Neural cell (in vitro differentiated cells): ENCODE data around the gene SLC6A3.

Experiments
- EP300 ChIP-seq: fragments of 450-650 bp; conservative IDR thresholded peaks from 2 replicates; pipeline ENCODE4 v1.6.1; 2014; ENCODE audit warnings: antibody characterized with exemption, mild to moderate bottlenecking, moderate library complexity; ENCODE audit not compliant: poor library complexity, severe bottlenecking
- EZH2 ChIP-seq: fragments of 200-600, 300-800 bp; shearing (Covaris generic), sonication (generic); IDR thresholded peaks from 2 replicates; pipeline ENCODE4 v1.6.1; 2014; ENCODE audit warnings: antibody characterized with exemption, low read length, borderline replicate concordance, mild to moderate bottlenecking; ENCODE audit not compliant: insufficient read depth, poor library complexity, severe bottlenecking
- MXI1 ChIP-seq: fragments of 450-650 bp; conservative IDR thresholded peaks from 2 replicates; pipeline ENCODE4 v1.6.1; 2014; ENCODE audit warnings: antibody characterized with exemption, mild to moderate bottlenecking; ENCODE audit not compliant: poor library complexity, severe bottlenecking
- POLR2AphosphoS5 ChIP-seq: IDR thresholded peaks from 2 replicates; pipeline ENCODE4 v1.6.1; 2012
- SMC3 ChIP-seq: fragments of 450-650 bp; conservative IDR thresholded peaks from 2 replicates; pipeline ENCODE4 v1.6.1; 2014; ENCODE audit warnings: antibody characterized with exemption, mild to moderate bottlenecking, moderate library complexity; ENCODE audit not compliant: poor library complexity
- TF ChIP-seq, protein P1 (sequence below): fragments of 450-650 bp; IDR thresholded peaks from 2 replicates; pipeline ENCODE4 v1.5.1; 2014; ENCODE audit warnings: antibody characterized with exemption, mild to moderate bottlenecking, moderate library complexity; ENCODE audit not compliant: poor library complexity, severe bottlenecking

DNA sequence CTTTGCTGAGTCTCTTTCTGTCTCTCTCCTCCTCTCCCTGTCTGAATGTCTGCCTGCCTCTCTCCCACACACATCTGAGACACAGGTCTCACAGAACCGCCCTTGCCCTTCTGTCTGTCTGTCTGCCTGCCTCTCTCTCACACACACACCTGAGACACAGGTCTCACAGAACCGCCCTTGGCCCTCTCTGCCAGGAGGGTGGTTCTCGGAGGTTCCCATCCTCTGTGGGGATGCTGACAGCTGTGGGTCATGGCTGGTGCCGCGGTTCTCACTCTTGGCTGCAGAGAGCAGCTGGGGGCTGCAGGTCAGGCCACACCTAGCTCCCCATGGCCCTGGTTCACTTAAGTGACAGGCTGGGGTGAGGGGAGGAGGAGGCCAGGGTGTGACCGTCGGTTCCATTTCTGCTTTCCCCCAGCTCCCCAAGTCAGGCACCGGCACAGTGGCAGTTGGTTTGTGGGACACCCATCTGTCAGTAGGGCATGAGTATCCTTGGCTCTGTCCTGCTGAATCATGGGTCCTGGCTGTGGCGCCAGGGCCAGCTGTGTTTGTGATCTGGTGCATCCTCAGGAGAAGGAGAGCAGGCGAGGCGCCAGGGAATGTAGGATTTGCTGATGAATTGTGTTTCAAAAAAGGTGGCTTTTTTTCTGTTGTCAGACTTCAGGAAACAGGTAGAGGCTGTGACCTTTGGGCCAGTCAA is 58.0 kb downstream of the SLC6A3 start:
- TF ChIP-seq, protein P1, sequence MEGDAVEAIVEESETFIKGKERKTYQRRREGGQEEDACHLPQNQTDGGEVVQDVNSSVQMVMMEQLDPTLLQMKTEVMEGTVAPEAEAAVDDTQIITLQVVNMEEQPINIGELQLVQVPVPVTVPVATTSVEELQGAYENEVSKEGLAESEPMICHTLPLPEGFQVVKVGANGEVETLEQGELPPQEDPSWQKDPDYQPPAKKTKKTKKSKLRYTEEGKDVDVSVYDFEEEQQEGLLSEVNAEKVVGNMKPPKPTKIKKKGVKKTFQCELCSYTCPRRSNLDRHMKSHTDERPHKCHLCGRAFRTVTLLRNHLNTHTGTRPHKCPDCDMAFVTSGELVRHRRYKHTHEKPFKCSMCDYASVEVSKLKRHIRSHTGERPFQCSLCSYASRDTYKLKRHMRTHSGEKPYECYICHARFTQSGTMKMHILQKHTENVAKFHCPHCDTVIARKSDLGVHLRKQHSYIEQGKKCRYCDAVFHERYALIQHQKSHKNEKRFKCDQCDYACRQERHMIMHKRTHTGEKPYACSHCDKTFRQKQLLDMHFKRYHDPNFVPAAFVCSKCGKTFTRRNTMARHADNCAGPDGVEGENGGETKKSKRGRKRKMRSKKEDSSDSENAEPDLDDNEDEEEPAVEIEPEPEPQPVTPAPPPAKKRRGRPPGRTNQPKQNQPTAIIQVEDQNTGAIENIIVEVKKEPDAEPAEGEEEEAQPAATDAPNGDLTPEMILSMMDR: no peak
- TF ChIP-seq MXI1: no peak
- no peak for TF ChIP-seq EP300
- TF ChIP-seq POLR2AphosphoS5: no peak
- TF ChIP-seq SMC3: no peak
- TF ChIP-seq EZH2: no peak
